Right ventricle myocardium superior (tissue), 1 donor: ENCODE results near the gene FSCN2. TPM values are rescaled to one million over a fixed set of nuclear protein-coding genes. Genes with fewer than 3 reads are reported as not detected.

Experiments used
- ATAC-seq: fragments of 200-7000 bp; cut with Tn5 transposase; one replicate; pipeline ENCODE4 v1.9.1; 2020; ENCODE audit warnings: mild to moderate bottlenecking; ENCODE audit not compliant: poor library complexity
- DNase-seq: peaks from one replicate; pipeline ENCODE4 v3.0.0-alpha.2; 2020
- intact Hi-C: fragments of 100-400 bp; cut with DNase I; formaldehyde crosslinking; loops from one replicate; pipeline ENCODE4 v1.11.2; 2022
- total RNA-seq: library from RNA; stranded (reverse); fragmentation: NEBNext Ultra II Directional; extraction: Animal tissue kit (Norgen Biotek cat#: 25700); gene quantifications from one replicate; pipeline ENCODE4 v1.2.1, GENCODE V29; 2021
- donor health status: DM: no; HTN: yes; CAD: no; lungs with severe emphysema.

Gene FSCN2
- total RNA-seq, 1 donor from 2014 or later: 0.19 TPM

DNA sequence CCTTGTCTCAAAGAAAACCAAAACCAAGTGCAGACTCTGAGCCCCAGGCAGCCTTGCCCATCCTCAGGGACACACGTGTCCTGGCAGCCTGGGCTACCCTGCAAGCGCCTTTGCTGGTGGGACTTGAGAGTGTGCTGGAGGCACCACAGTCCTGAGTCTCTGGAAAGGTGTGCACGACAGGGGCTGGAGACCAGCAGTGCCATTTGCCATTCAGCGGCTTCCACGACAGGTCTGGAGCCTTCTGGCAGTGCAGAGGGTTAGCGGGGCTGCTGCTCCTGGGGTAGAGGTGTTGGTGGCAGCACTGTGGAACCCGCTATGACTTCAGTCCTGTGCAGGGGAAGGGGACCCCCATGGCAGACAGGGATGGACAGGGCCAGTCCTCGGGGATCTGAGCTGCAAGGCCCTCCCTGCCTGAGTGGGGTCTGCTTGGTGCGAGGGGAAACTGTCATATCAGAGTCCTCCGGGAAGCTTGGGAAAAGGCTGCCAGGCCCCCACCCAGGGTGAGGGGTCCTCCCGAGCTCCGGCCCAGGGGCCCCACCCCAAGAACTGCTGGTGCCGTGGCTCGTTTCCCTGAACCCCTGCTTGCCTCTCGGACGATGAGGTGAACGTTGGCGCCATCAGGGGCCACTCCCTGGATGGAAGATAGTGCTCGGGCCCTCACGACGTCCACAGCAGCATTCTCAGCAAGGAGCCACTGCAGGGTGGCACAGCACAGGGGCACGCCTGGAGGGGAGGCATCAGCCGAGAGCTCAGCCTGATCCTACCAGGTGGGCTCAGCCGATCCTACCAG lies 17.2 kb downstream of the FSCN2 start:
- intact Hi-C loops: no loop called here
- ATAC-seq (no peak), DNase-seq (no peak)

DNA sequence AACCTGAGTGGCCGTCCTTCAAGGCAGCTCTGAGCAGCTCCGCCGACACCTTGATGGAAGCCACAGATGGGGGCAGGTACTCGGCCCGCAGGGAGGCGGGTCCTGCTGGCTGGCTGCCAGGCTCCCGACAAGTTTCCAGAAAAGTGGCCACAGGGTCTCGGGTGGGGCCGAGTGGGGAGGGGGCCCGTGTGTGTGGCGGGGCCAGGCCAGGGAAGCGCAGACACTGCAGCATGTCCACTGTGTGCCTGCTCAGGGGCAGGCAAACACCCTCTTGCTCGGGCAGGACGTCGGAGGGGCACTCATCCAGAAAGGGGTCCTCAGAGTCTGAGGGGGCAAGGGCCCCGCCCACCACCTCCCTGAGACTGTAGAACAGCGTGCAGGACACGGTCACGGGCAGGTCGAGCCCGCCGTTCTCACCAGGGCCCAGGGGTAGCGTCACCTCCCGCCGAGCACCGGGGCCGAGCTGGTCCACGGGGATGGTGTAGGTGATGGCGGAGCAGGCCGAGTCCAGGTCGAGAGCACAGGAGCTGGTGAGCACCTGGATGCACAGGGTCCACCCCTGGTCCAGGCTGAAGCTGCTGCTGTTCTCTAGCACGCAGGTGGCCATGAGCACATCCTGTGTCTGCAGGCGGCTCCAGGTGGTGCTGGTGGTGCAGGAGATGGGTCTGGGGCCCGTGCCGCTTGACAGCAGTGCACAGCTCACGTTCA lies 18.9 kb downstream of the FSCN2 start:
- intact Hi-C loops: no loop called here
- no peak for DNase-seq

DNA sequence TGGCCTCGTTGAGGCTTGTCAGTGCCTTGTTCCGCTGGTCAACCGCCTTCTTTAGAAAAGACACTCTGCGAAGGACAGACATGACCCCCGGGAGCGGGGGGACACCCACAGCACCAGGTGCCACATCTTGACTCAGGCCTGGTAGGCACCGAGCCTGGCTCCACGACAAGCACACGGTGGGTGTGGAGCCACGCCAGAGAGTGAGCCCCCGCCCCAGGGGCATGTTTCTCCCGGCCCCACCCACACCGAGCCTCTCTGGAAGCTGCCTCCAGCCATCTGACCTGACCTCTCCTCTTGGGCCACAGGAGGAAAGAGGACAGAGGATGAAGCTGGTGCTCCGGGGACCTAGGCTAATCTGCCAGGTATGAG lies 19.4 kb downstream of the FSCN2 start:
- DNase-seq: no peak
- no peak for ATAC-seq

More for the DNA sequence above, 18.9 kb downstream of the FSCN2 start:
- no peak for ATAC-seq

DNA sequence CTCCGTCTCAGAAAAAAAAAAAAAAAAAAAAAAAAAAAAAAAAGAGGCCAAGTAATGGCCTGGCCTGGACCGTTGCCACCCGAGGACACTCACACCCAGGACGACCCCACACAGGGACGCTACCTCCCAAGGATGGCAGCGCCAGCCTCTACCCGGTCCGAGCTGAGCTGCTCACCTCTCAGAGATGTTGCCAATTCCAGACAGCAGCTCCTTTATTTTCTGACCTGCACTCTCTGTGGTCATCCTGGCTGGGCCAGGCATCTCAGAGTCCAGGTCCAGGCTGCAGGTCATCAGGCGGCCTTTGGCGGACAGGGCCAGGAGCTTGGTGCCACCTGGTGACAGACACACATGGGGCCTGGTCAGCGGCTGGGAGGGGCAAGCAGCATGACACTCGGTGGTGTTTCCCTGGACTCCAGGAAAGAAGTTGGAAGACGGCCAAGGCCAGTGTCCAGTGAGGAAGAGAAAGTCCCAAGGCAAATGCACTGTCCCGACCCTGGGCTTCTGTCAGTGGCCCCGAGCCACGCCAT lies 20.9 kb downstream of the FSCN2 start:
- DNase-seq (no peak), ATAC-seq (no peak)
- intact Hi-C loops: no loop called here

More for the DNA sequence above, 19.4 kb downstream of the FSCN2 start:
- intact Hi-C loops: no loop called here

DNA sequence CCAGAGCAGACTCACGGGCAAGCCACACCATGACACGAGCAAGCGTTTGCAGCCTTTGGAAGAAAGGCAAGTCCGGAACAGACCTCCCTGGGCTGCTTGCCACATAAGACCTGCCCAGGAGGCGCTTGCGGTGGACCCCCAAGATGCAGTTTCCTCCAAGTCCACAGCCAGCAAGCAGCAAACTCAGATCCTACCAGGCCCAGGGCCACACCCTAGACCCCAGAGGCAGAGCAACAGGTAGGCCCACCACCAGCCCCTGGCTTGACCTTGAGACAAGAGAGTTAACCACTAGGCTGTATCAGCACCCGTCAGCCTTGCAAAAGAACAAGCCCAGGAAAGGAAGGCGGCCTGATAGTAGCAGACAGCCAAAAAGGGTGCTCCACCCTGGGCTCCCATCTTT lies 21.6 kb downstream of the FSCN2 start:
- intact Hi-C loops: no loop called here
- DNase-seq: no peak
- no peak for ATAC-seq

DNA sequence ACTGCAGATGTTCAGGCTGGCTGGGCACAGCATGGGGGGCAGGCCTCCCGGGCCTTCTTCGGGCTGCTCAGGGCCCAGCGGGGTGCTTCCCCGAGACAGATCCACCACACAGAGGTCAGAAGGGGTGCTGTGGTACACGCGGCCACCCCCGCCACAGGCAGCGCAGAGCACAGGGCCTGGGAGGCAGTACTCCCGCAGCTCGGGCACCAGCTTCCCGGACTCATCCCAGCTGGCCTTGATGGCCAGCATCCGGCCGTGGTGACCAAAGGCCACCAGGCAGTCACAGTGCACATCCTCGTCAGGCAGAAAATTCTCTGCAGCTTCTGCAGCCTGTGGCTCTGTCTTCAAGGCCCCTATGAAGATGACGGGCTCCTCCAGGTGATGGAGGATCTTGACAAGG lies 22.1 kb downstream of the FSCN2 start:
- DNase-seq (no peak), ATAC-seq (no peak)
- intact Hi-C loops: no loop called here

DNA sequence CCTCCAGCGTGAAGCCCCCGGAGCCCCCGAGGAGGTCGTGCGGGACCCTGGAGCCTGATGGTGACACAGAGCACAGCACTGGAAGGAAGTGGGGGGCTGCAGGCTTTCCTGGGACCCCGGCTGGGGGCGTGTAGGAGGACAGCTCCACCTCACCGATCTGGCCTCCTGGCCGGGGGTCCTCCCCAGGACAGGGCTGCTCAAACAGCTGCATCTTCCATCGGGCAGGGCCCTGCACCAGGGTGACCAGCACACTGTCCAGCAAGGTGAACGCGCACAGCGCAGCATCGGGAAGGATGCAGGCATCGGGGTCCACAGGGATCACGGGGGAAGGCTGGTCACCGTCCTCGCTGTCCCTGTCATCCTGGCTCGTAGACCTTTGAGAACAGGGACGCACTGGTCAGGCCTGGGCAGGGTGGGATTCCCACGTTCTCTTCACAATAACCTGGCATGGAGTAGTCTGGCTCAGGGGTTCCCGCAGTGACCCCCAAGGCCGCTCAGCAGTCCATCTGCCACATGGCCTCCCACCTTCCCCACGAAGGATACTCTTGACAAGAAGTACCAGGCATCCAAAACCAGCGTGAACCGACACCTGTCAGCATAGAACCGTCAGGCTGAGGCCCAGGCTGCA lies 22.8 kb downstream of the FSCN2 start:
- intact Hi-C loops: no loop called here
- no peak for DNase-seq
- ATAC-seq: no peak

DNA sequence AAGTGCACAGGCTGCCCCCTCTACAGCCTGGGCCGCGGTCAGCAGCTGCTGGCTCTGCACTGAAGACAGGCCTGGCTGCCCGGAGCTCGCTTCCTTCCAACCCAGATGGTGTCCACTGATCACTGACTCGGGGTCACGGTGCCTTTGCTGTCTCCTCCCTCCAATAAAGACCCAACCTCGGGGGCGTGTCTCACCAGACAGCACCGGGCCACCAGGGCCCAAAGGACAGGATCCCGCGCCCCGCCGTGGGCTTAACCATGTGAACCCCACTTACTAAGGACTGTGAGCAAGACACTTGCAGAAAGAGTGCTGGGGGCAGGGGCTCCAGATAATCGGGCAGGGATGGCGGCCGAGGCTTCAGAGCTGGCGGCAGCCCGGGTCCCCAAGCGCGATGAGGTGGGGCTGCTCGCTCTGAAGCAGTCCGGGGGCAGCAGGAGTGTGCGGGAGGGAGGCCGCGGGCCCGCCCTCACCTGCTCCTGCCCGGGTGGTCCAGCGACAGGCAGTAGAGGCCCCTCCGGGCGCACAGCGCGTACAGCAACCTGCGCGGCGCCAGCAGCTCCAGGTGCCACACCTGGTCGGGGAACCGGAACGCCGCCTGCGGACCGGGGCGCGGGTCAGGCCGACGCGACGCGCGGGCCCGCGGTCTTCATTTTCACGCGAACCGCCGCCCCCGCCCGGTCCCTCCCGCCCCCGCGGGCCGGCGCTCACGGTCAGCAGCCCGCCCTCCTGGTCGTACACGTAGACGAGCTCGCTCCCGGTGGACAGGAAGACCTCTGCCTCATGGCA lies 23.5 kb downstream of the FSCN2 start:
- intact Hi-C loops: no loop called here

DNA sequence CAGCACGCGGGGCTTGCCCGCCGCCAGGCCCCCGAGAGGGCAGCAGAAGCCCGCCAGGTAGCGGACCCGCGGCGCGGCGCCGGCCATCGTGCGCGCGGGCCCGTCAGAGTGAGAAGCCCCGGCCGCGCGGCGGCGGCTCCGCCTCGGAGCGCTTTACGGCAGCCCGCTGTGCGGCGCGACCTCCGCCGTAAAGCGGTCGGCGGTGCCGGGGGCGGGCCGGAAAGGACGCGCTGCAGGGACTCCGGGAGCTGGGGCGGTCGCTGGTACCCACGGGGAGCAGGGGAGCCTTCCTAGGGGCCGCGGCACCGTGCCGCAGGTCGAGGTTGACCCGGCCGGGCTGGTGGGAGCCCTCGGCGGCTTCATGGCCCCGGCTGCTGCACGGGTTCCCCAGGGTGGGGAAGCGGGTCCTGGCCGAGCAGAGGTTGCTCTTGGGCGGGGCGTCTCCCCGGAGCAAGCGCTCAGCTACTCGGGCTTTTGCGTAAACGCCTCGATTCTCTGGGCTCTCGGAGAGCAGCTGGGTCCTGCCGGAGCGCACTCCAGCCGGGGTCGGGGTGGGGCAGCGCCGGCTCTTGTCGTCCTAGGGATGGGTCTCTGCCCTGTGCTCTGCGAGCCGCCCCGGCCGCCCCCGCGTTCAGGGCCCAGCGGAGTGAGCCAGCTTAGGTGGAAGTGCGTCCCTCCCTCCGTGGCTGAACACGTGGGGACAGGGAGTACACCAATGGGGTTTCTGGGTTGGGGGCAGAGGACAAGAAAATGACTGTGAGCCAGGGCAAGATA lies 24.3 kb downstream of the FSCN2 start, which contains the start of gene FAAP100:
Gene FAAP100, minus strand, starts transcription at position 110 of the 774 bp plus-strand sequence. Its CDS starts 23 bp downstream, at position 87.
- DNase-seq: peak; percentile 89
- ATAC-seq: peak; percentile 85
- intact Hi-C loops: no loop called here

More for the DNA sequence above, 23.5 kb downstream of the FSCN2 start:
- ATAC-seq: peak; percentile 21
- peak; percentile 50 for DNase-seq

DNA sequence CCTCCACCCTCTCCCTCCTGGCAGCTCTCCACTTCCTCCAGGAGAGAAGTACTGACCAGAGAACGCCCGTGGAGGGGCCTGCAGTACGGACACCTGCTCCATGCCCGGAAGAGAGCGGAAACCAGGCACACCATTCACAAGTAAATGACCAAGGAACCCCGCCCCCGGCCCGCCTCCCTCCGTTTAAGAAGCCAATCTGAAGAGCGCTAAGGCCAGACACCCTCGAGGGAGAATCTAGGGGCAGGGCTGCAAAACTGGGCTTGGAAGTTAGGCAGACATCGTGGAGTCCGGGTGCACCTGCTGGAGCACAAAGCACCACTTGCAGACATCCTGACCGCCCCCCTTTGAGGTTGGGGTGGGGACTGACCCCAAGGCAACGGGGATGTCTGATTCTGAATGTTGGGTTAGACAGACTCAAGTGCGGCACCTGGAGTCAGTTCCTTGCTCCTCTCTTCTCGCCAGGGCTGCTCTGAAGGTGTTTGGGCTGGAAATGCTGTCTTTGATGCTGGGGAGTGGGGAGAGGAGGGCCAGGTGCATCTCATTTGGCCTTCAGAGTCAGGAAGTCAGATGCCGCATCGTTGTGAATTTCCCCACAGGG lies 24.9 kb downstream of the FSCN2 start:
- ATAC-seq (peak; percentile 50), DNase-seq (peak; percentile 79)
- intact Hi-C loops: no loop called here

DNA sequence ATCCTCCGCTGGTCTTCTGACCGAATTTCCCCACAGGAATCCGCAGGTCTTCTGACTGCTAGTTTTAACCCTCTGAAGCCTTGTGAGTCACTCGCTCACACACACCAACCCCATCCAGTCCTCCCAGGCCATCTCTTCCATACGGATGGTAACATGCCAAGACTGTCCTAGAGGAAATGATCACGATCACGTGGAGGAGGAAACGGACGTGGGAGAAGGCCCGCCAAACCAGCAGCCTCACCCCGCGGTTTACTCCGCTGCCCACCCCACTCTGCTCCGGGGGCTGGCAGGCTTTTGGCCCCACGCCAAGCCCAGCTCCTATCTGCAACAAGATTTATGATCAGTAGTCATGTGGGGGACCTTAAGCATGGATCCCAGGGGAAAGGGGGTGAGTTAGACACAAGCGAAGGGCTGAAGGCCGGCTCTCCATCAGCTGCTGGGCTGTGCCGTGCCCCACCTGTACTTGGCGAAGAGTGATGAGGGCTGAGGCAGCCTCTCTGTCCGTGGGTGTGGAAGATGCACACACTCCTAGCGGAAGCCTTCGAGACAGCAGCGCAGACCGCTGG lies 25.5 kb downstream of the FSCN2 start:
- intact Hi-C loops: no loop called here
- DNase-seq (no peak), ATAC-seq (no peak)

DNA sequence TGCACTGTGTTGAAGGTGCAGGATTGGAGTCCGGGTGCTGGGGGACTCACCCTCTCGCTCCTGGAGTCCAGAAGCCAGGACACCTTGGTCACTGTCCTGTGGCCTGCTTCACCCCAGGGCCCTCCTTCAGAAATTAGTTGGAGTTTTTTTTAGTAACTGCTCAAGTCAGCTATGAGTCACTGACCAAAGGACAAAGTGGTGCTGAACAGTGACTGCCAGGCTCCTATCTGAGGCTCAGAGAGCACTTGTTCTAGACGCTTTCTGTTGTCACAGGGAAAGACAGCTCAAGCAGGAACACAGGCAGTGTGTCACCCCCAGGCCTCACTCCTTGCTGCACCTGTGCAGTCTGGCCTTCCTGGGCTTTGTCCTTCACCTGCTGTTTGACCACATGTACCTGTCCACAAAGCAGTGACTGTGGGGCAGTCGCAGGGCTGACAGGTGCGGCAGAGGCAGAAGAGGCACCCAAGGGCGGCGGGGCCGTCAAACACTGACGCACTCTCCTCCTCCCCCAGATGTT lies 28.1 kb downstream of the FSCN2 start:
- intact Hi-C loops: no loop called here
- ATAC-seq (peak; percentile 35), DNase-seq (no peak)

DNA sequence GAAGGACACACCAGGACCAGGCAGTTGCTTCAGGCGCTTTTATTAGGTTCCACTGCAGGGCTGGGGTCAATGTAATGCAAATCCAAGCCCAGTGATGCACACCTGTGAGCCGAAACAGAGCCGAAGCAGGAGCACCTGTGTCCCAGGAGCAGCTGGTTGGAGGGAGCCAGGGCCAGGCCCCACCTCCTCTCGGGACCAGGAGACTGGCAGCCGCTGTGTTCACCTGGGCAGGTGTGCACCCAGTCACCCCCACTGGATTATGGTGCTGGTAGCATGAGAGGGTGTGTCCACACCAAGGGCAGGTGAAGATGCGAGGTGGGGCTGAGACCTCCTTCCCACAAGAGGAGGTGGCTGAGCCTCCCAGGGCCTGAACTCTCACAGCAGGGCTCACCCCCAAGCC lies 28.7 kb downstream of the FSCN2 start:
- DNase-seq: no peak
- intact Hi-C loops: no loop called here

DNA sequence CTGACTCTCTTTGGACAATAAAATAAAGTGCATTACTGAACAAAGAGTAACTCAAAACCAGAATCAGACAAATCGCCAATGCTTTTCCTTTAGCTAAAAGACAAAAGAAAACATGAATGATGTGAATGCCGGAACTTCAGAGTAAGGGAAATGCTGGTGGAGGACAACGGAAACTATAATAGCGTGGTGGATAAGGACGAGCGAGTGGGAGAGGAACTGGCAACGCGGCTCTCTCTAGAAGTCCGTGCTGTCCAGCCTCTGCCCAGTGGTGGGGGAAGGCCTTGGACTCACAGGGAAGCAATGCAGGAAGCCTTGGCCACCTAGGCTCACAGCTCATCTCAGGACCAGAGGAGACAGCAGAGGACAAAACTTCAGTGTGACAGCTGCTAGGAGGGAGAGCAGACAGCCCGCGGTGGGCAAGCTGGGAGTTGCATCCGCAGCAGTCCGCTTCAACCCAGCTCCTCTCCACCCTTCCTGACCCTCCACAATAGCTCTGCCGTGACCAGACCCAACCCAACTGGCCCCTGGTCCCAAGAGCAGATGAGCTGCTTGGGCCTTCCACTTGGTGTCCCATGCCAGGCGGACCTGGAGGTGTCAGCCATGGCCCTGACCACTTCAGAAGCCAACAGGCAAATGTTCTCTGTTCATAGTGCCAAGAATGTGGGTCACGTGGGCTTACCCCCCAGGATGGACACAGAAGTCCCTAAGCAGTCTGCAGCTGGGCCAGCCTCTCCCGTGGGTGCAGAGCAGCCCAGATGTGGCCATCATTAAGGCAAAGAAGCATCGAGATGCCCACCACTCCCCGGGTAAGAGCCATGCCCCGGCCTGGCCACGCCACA lies 29.3 kb downstream of the FSCN2 start:
- DNase-seq (no peak), ATAC-seq (peak; percentile 15)
- intact Hi-C loops: no loop called here

More for the DNA sequence above, 28.7 kb downstream of the FSCN2 start:
- ATAC-seq: no peak

DNA sequence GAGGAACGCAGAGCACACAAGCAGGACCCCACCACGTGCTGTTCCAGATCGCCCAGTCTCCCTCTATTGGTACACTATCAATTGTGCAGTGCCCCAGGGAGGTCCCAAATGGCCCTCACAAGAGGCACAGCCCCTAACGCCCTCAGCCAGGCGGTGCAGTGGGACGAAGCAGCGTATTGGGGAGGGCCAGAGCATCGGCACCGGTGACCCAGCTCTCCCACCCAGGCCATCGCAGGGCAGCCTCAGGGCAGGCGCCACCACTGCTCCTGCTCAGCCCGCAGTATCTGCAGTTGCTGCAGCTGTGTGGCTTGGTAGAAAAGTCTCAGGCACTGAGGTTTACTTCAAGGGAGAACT lies 29.9 kb downstream of the FSCN2 start:
- intact Hi-C loops: no loop called here
- DNase-seq (no peak), ATAC-seq (peak; percentile 1)
